Gastrocnemius medialis (tissue), 4 donors: Measurements from ENCODE around the gene CLSTN2. TPM values are rescaled to one million over a fixed set of nuclear protein-coding genes. Genes with fewer than 3 reads are reported as not detected.

Experiments
- ATAC-seq, 2 donors: fragments of 150-250 bp; one replicate each; pipeline ENCODE4 v1.9.1; 2016
- DNase-seq, 2 donors: peaks; one replicate each; pipeline ENCODE4 v3.0.0-alpha.2; 2019
- H3K27ac ChIP-seq, 4 donors: fragments of 200-600 bp; sonication (generic); 1 replicate in 1 of 4; 2 replicates in 3 of 4; pipeline ENCODE4 v1.5.1; 2016 to 2018; ENCODE audit warnings: mild to moderate bottlenecking in 2 of 4, moderate library complexity in 1 of 4
- H3K27me3 ChIP-seq, 3 donors: fragments of 200-600 bp; sonication (generic) in 2 of 3; 1 replicate in 1 of 3; 2 replicates in 2 of 3; pipeline versions ENCODE4 v1.5.1 to v1.6.0; 2016 to 2019; ENCODE audit warnings: mild to moderate bottlenecking in 1 of 3, moderate library complexity in 1 of 3
- H3K36me3 ChIP-seq, 2 donors: fragments of 200-600 bp; sonication (generic) in 1 of 2; one replicate each; pipeline ENCODE4 v1.5.1; 2017 to 2018
- H3K4me1 ChIP-seq, 2 donors: fragments of 200-600 bp; sonication (generic) in 1 of 2; one replicate each; pipeline ENCODE4 v1.5.1; 2016 to 2017; ENCODE audit warnings: mild to moderate bottlenecking in 2 of 2
- H3K4me3 ChIP-seq, 4 donors: fragments of 200-600 bp; sonication (generic) in 3 of 4; 1 replicate in 1 of 4; 2 replicates in 3 of 4; pipeline ENCODE4 v1.5.1; 2016 to 2019; ENCODE audit warnings: mild to moderate bottlenecking in 2 of 4
- H3K9me3 ChIP-seq, 3 donors: fragments of 200-600 bp; sonication (generic) in 2 of 3; 1 replicate in 1 of 3; 2 replicates in 2 of 3; pipeline ENCODE4 v1.5.1; 2016 to 2019
- POLR2A ChIP-seq, 2 donors: fragments of 450-650 bp; IDR thresholded peaks; one replicate each; pipeline ENCODE4 v1.6.1; 2017; ENCODE audit warnings: antibody characterized with exemption in 2 of 2, mild to moderate bottlenecking in 2 of 2, moderate library complexity in 2 of 2
- in situ Hi-C, 4 donors: fragments of 200-750 bp; cut with MboI; loops; one replicate each; pipeline versions ENCODE4 v1.15.0 to v1.8.0; 2017; ENCODE audit warnings: low sequenced_read_pairs in 4 of 4
- intact Hi-C: fragments of 100-400 bp; cut with DNase I; formaldehyde crosslinking; loops from one replicate; pipeline ENCODE4 v1.15.1; 2023; ENCODE audit warnings: low total_unique reads
- total RNA-seq, 4 donors: library from RNA; depleted of rRNA; stranded (reverse); fragments of >200 nt; gene quantifications; one replicate each; pipeline versions ENCODE4 v1.1.0 to v1.2.3, GENCODE V29; 2016
- TF ChIP-seq, protein P1 (sequence below), 5 experiments: fragments of 450-650 bp in 3 of 5; fragments of 200-600 bp in 2 of 5; sonication (generic) in 2 of 5; IDR thresholded peaks in 4 of 5; conservative IDR thresholded peaks in 1 of 5; 1 replicate in 4 of 5; 2 replicates in 1 of 5; pipeline ENCODE4 v1.5.1; 2016 to 2019; ENCODE audit warnings: antibody characterized with exemption in 5 of 5, mild to moderate bottlenecking in 3 of 5, moderate library complexity in 3 of 5

The CLSTN2 gene
- total RNA-seq, 4 donors from 2014 or later = 1.1 to 4.9 (median 4.0) TPM

DNA sequence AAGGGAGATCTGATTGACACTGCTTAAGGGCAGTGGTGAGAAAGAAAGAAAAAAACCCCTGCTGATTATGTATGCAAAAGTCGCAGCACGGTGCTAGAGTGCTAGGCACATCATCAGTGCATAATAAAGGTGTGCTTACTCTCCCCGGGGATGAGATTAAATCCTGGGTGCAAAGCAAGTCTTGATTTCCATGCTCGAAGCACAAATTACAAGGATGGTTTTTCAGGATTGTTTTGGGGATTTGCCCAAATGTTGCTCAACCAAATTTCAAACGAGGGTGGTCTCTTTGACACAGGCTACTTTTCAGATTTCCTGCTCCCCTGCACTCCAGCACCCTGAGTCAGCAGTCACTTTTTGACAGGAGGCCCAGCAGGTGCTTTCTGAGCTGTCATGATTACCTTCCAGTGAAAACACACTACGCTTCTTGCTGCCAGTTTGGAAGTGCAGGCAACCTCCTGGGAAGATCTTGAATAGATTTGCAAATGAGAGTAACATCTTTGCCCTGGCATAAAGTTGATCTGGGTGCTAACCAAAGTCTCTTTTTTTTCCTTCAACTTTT is 575.4 kb downstream of the CLSTN2 start:
- no peak for ATAC-seq
- intact Hi-C loops = no loop called here
- no peak for DNase-seq

GRCh38 chr3:140521751-140522445 is 586.9 kb downstream of the CLSTN2 start:
- TF ChIP-seq, protein P1, sequence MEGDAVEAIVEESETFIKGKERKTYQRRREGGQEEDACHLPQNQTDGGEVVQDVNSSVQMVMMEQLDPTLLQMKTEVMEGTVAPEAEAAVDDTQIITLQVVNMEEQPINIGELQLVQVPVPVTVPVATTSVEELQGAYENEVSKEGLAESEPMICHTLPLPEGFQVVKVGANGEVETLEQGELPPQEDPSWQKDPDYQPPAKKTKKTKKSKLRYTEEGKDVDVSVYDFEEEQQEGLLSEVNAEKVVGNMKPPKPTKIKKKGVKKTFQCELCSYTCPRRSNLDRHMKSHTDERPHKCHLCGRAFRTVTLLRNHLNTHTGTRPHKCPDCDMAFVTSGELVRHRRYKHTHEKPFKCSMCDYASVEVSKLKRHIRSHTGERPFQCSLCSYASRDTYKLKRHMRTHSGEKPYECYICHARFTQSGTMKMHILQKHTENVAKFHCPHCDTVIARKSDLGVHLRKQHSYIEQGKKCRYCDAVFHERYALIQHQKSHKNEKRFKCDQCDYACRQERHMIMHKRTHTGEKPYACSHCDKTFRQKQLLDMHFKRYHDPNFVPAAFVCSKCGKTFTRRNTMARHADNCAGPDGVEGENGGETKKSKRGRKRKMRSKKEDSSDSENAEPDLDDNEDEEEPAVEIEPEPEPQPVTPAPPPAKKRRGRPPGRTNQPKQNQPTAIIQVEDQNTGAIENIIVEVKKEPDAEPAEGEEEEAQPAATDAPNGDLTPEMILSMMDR (IDR thresholded peaks at IDR 0.05 in 4 of 5, conservative IDR thresholded peaks at IDR 0.05 in 1 of 5) = no peak
- no peak for TF ChIP-seq POLR2A (IDR thresholded peaks at IDR 0.05)
- intact Hi-C loops = no loop called here
- H3K27ac ChIP-seq = no peak overlapping the region
- no peak for DNase-seq
- ATAC-seq = no peak
- H3K4me1 ChIP-seq = no peaks in the 10 kb centered on the region
- H3K9me3 ChIP-seq = no peaks in the 10 kb centered on the region
- in situ Hi-C loops = no loop called here
- H3K4me3 ChIP-seq = no peak overlapping the region
- no peaks in the 10 kb centered on the region for H3K36me3 ChIP-seq
- H3K27me3 ChIP-seq = no peaks in the 10 kb centered on the region

More for the DNA sequence above, 575.4 kb downstream of the CLSTN2 start:
- in situ Hi-C loops = no loop called here
- no peak overlapping the region for H3K4me3 ChIP-seq
- no peak overlapping the region for H3K27ac ChIP-seq
- H3K36me3 ChIP-seq = no peaks in the 10 kb centered on the region
- TF ChIP-seq POLR2A (IDR thresholded peaks at IDR 0.05) = no peak
- TF ChIP-seq, protein P1 (IDR thresholded peaks at IDR 0.05 in 4 of 5, conservative IDR thresholded peaks at IDR 0.05 in 1 of 5) = no peak
- H3K4me1 ChIP-seq = no peaks in the 10 kb centered on the region
- H3K9me3 ChIP-seq = no peaks in the 10 kb centered on the region
- H3K27me3 ChIP-seq = no peaks in the 10 kb centered on the region

GRCh38 chr3:140522653-140523380 is 587.8 kb downstream of the CLSTN2 start:
- no peak for TF ChIP-seq POLR2A (IDR thresholded peaks at IDR 0.05)
- TF ChIP-seq, protein P1 (IDR thresholded peaks at IDR 0.05 in 4 of 5, conservative IDR thresholded peaks at IDR 0.05 in 1 of 5) = no peak
- H3K4me1 ChIP-seq = no peaks in the 10 kb centered on the region
- in situ Hi-C loops = no loop called here
- no peaks in the 10 kb centered on the region for H3K27me3 ChIP-seq
- no peak overlapping the region for H3K4me3 ChIP-seq
- DNase-seq (no peak), ATAC-seq (no peak)
- H3K36me3 ChIP-seq = no peaks in the 10 kb centered on the region
- intact Hi-C loops = no loop called here
- no peaks in the 10 kb centered on the region for H3K9me3 ChIP-seq
- H3K27ac ChIP-seq = no peak overlapping the region

DNA sequence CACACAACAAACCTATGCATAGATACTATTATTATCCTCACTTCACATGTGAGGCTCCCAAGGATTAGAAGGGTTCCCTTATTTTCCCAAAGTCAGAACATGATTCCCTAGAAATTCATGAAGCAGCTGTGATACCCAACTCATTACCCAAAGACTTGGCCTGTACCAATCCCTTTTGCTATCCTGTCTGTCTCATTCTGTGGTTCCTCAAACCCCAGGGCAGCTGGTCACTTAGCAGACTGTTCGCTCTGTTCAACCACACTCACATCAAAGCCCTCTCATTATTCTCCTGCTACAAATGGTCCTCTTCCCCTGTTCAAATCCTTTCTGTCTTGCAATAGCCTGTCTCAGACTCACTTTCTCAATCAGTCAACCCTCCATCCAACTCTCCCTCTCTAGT is 588.6 kb downstream of the CLSTN2 start:
- ATAC-seq (no peak), DNase-seq (no peak)
- Histone ChIP-seq H3K27me3 (no peaks in the 10 kb centered on the region), H3K4me1 (no peaks in the 10 kb centered on the region), H3K36me3 (no peaks in the 10 kb centered on the region), H3K27ac (no peak overlapping the region), H3K9me3 (no peaks in the 10 kb centered on the region), H3K4me3 (no peak overlapping the region)
- intact Hi-C loops (no loop called here), in situ Hi-C loops (no loop called here)
- no peak for TF ChIP-seq POLR2A (IDR thresholded peaks at IDR 0.05)
- TF ChIP-seq, protein P1 (IDR thresholded peaks at IDR 0.05 in 4 of 5, conservative IDR thresholded peaks at IDR 0.05 in 1 of 5) = no peak
